MM.1S (cell line): Measurements from ENCODE around the gene OASL.

Experiments used
- DNase-seq: peaks from one replicate; pipeline ENCODE4 v3.0.0-alpha.2; 2015
- H2AFZ ChIP-seq: fragments of 300-600 bp; sonication (generic); 2 replicates; pipeline ENCODE4 v1.6.0; 2016; ENCODE audit warnings: antibody characterized with exemption, low read length
- H3F3A ChIP-seq: fragments of 300-600 bp; sonication (generic); 2 replicates; pipeline ENCODE4 v1.6.1; 2016; ENCODE audit warnings: mild to moderate bottlenecking, antibody characterized with exemption, low read length, moderate library complexity, mixed read lengths; ENCODE audit not compliant: insufficient read depth
- H3K27ac ChIP-seq: fragments of 300-600 bp; sonication (generic); 2 replicates; pipeline ENCODE4 v1.5.1; 2016; ENCODE audit warnings: mild to moderate bottlenecking, low read length
- H3K27me3 ChIP-seq: fragments of 300-600 bp; sonication (generic); replicated peaks from 2 replicates; pipeline ENCODE4 v1.6.0; 2016; ENCODE audit warnings: low read length; ENCODE audit not compliant: insufficient read depth
- H3K36me3 ChIP-seq: fragments of 300-600 bp; sonication (generic); replicated peaks from 2 replicates; pipeline ENCODE4 v1.6.1; 2016; ENCODE audit warnings: mild to moderate bottlenecking, low read length, mixed read lengths; ENCODE audit not compliant: insufficient read depth
- H3K4me1 ChIP-seq: fragments of 300-600 bp; sonication (generic); 2 replicates; pipeline ENCODE4 v1.6.1; 2016; ENCODE audit warnings: low read length, mixed read lengths
- H3K4me2 ChIP-seq: fragments of 300-600 bp; sonication (generic); 2 replicates; pipeline ENCODE4 v1.6.0; 2016; ENCODE audit warnings: low read depth, low read length
- H3K4me3 ChIP-seq: fragments of 300-600 bp; sonication (generic); 2 replicates; pipeline ENCODE4 v1.5.1; 2016; ENCODE audit warnings: low read length, mixed read lengths
- H3K79me2 ChIP-seq: fragments of 300-600 bp; sonication (generic); 2 replicates; pipeline ENCODE4 v1.6.1; 2016; ENCODE audit warnings: mixed run types, low read length, mixed read lengths
- H3K9ac ChIP-seq: fragments of 300-600 bp; sonication (generic); 2 replicates; pipeline ENCODE4 v1.6.1; 2016; ENCODE audit warnings: low read length, mixed read lengths
- H3K9me2 ChIP-seq: fragments of 300-600 bp; sonication (generic); replicated peaks from 2 replicates; pipeline ENCODE4 v1.6.1; 2016; ENCODE audit warnings: mild to moderate bottlenecking, low read length, mixed read lengths; ENCODE audit not compliant: insufficient read depth
- H3K9me3 ChIP-seq: fragments of 300-600 bp; sonication (generic); replicated peaks from 2 replicates; pipeline ENCODE4 v1.6.1; 2016; ENCODE audit warnings: mild to moderate bottlenecking, low read length, mixed read lengths; ENCODE audit not compliant: insufficient read depth
- H4K20me1 ChIP-seq: fragments of 300-600 bp; sonication (generic); 2 replicates; pipeline ENCODE4 v1.6.1; 2016; ENCODE audit warnings: mild to moderate bottlenecking, low read length, moderate library complexity, mixed read lengths; ENCODE audit not compliant: insufficient read depth
- CTCF ChIP-seq: fragments of 300-600 bp; sonication (generic); IDR thresholded peaks from 2 replicates; pipeline ENCODE4 v1.5.1; 2016; ENCODE audit warnings: antibody characterized with exemption, low read length, mixed read lengths
- EZH2 ChIP-seq: fragments of 300-600 bp; sonication (generic); optimal IDR thresholded peaks from 2 replicates; pipeline ENCODE3; 2017; ENCODE audit warnings: low read depth, mild to moderate bottlenecking, antibody characterized with exemption, low read length, mixed read lengths
- EZH2phosphoT487 ChIP-seq: fragments of 300-600 bp; sonication (generic); IDR thresholded peaks from 2 replicates; pipeline ENCODE4 v1.6.1; 2018; ENCODE audit warnings: antibody characterized with exemption, low read length

The OASL gene

GRCh38 chr12:120988658-120989057 is 50.4 kb downstream of the OASL start:
- H3K9ac ChIP-seq: no peak overlapping the region

DNA sequence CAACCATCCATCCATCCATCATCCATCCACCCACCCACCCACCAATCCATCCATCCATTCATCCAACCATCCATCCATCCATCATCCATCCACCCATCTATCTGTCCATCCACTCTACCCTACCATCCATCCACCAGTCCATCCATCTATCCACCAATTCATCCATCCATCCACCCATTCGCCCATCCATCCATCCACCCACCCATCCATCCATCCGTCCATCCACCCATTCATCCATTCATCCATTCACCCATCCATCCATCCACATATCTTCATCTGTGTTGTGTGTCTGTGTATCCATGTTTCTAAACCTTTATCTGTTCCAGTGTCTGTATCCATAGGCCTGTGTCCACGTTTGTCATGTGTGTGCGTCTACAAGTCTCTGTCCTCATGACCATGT is 50.8 kb downstream of the OASL start:
- H4K20me1 ChIP-seq: no peaks in the 10 kb centered on the region
- H3K9me3 ChIP-seq: no peaks in the 10 kb centered on the region
- H3K4me3 ChIP-seq: no peak overlapping the region
- no peaks in the 10 kb centered on the region for H3K36me3 ChIP-seq
- no peaks in the 10 kb centered on the region for H3K79me2 ChIP-seq
- no peaks in the 10 kb centered on the region for H3F3A ChIP-seq
- H2AFZ ChIP-seq: no peak overlapping the region
- DNase-seq: no peak
- H3K4me2 ChIP-seq: no peak overlapping the region
- no peaks in the 10 kb centered on the region for H3K4me1 ChIP-seq
- no peaks in the 10 kb centered on the region for H3K9me2 ChIP-seq
- no peak for TF ChIP-seq CTCF
- no peak for TF ChIP-seq EZH2
- TF ChIP-seq EZH2phosphoT487: no peak
- no peak overlapping the region for H3K9ac ChIP-seq
- no peak overlapping the region for H3K27ac ChIP-seq
- H3K27me3 ChIP-seq: no peaks in the 10 kb centered on the region

More at GRCh38 chr12:120988658-120989057, 50.4 kb downstream of the OASL start:
- no peaks in the 10 kb centered on the region for H3K9me2 ChIP-seq
- H2AFZ ChIP-seq: no peak overlapping the region
- DNase-seq: no peak
- H4K20me1 ChIP-seq: no peaks in the 10 kb centered on the region
- H3K27me3 ChIP-seq: no peaks in the 10 kb centered on the region
- H3K9me3 ChIP-seq: no peaks in the 10 kb centered on the region
- no peaks in the 10 kb centered on the region for H3K79me2 ChIP-seq
- H3K4me1 ChIP-seq: no peaks in the 10 kb centered on the region
- no peak overlapping the region for H3K4me2 ChIP-seq
- H3K4me3 ChIP-seq: no peak overlapping the region
- no peak overlapping the region for H3K27ac ChIP-seq
- no peak for TF ChIP-seq CTCF
- TF ChIP-seq EZH2: no peak
- TF ChIP-seq EZH2phosphoT487: no peak
- no peaks in the 10 kb centered on the region for H3F3A ChIP-seq
- no peaks in the 10 kb centered on the region for H3K36me3 ChIP-seq

GRCh38 chr12:120984351-120984898 is 54.6 kb downstream of the OASL start:
- Histone ChIP-seq H3K4me1 (no peaks in the 10 kb centered on the region), H3K27me3 (no peaks in the 10 kb centered on the region), H4K20me1 (no peaks in the 10 kb centered on the region), H2AFZ (no peak overlapping the region), H3K27ac (no peak overlapping the region), H3K4me3 (no peak overlapping the region), H3K79me2 (no peaks in the 10 kb centered on the region), H3K36me3 (no peaks in the 10 kb centered on the region), H3K4me2 (no peak overlapping the region), H3F3A (no peaks in the 10 kb centered on the region), H3K9ac (no peak overlapping the region), H3K9me3 (no peaks in the 10 kb centered on the region), H3K9me2 (no peaks in the 10 kb centered on the region)
- TF ChIP-seq CTCF (no peak), EZH2 (no peak), EZH2phosphoT487 (no peak)
- no peak for DNase-seq
